SH-SY5Y (cell line): ENCODE results near the gene PRODH2.

ENCODE experiments used
- GATA2 ChIP-seq: IDR thresholded peaks from 2 replicates; pipeline ENCODE4 v1.6.1; 2011; ENCODE audit warnings: mild to moderate bottlenecking, low read depth, low read length
- GATA3 ChIP-seq: IDR thresholded peaks from 2 replicates; pipeline ENCODE4 v1.6.1; 2011; ENCODE audit warnings: low read depth, mild to moderate bottlenecking, low read length, moderate library complexity

Gene PRODH2

DNA sequence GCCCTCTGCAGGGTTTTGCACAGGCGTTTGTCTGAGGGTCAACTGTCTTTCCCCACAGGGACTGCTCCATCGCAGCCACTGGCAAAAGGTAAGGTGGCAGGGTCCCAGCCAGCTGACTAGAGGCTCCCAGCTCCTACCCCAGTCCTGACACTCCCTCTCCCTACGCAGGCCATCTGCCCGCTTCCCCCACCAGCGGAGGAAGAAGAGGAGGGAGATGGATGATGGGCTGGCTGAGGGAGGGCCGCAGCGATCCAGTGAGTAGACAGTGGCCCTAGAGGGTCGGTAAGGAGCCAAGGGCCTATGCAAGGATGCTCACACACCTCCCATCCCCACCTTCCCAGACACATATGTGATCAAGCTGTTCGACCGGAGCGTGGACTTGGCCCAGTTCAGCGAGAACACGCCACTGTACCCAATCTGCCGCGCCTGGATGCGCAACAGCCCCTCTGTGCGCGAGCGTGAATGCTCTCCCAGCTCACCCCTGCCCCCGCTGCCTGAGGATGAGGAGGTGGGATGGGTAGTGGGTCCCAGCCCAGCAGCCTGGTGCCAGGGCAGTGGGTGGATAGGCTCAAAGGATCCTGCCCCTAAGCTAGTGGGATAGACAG is 59.8 kb downstream of the PRODH2 start:
- TF ChIP-seq GATA2 = no peak
- TF ChIP-seq GATA3 = no peak

DNA sequence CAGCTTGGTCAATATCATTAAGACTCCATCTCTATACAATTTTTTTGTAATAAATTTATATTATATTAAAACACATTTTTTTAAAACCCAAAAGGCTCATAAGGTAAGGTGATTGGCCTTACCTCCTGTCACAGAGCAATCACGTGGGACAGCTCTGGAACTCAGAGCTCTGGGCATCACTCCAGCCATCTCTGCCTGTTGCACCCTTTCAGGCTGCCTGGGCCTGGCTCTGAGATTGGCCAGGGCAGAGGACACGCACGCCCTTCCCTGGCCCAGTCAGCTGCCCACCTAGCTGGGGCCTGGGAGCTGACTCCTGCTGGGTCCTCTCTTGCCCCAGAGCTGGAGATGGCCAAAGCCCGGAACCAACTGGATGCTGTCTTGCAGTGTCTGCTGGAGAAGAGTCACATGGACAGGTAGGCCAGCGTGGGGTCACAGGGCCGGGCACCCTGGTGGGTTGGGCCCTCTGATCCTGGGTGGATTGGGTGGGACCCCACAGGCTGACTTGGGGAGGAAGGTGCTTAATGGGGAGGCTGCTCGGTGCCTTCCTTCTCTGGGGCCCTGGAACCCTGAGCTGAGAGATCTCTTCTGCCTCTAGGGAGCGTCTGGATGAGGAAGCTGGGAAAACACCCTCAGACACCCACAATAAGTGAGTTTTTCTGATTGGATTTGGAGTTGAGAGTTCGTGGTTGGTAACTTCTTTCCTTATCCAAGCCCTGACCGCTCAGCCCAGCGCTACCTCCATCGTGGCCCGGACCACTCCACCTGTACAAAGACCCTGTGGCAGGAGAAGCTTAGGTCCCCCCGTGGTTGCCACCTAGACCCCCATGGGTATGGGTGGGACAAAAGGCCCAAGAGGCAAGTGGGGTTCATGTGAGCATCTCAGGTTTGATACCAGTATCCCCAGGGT is 60.6 kb downstream of the PRODH2 start:
- TF ChIP-seq GATA3 (no peak), GATA2 (no peak)

DNA sequence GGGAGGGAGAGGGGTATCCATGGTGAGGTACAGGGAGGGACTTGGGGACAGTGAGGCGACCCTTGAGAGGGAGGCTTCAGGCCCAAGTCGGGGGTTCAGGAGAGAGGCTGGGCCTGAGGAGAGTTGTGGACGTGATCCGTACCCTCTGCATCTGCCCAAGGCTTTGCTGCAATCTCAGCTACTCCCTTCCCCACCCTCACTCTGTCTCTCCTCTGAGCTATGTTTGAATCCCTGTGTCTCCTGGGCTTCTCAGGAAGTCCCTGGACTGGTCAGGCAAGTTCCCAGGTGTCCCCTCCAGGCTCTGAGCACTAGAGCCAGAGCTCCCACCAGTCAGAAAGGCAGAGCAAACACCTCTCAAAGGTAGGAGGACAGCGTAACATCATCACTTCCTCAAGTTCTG is 62.5 kb downstream of the PRODH2 start:
- no peak for TF ChIP-seq GATA2
- TF ChIP-seq GATA3 = no peak
